GM21619 (cell line): Measurements from ENCODE around the gene TMEM266.
"Not testable (repeated sequence)": the region's sequence is repeated elsewhere in the genome, so short reads cannot be mapped to it uniquely, and the experiment has no call there.

Source experiments
- ATAC-seq: cut with Tn5 transposase; IDR thresholded peaks from one replicate; pipeline ENCODE4 v1.9.1; 2021; ENCODE audit not compliant: unreplicated experiment

The TMEM266 gene, protein sequence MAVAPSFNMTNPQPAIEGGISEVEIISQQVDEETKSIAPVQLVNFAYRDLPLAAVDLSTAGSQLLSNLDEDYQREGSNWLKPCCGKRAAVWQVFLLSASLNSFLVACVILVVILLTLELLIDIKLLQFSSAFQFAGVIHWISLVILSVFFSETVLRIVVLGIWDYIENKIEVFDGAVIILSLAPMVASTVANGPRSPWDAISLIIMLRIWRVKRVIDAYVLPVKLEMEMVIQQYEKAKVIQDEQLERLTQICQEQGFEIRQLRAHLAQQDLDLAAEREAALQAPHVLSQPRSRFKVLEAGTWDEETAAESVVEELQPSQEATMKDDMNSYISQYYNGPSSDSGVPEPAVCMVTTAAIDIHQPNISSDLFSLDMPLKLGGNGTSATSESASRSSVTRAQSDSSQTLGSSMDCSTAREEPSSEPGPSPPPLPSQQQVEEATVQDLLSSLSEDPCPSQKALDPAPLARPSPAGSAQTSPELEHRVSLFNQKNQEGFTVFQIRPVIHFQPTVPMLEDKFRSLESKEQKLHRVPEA

DNA sequence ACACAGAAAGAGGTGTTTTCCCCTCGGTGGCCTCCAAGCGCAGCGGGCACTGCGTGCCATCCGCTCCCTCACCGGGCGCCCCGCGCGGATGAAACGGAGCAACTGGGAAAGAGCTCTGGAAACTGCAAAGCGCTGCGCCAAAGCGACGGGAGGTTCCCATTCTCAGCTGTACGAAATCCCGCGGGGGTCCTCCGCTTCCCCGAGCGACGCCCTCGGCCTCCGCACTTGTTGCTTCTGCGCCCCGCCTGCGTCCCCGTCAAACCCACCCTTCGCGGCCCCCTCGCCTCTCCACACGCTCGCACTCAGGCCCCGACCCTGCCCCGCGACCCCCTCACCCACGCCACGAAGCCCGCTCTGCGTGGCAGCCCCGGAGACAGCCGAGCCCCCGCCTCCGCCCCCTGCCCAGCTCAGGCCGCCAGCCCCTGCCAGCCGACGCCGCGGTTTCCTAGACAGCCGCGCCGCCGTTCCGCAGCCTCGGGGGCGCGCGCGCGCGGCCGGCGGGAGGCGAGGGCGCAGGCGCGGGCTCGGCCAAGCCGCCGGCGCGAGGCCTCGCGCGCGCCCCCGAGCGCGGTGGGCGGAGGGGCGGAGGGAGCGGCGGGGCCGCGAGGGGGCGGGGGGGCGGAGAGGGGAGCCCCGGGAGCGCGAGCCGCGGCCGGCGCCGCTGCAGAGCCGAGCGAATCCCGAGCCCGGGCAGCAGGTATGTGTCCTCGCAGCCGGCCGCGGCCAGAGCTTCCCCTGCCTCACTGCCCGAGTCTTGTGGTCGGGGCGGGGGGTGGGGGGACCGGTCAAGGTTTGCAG lies at the start of gene TMEM266:
Gene TMEM266 (plus strand): TSS at position 666 of the 798 bp plus-strand sequence. CDS start 74,279 bp downstream, outside the sequence.
- no peak for ATAC-seq

DNA sequence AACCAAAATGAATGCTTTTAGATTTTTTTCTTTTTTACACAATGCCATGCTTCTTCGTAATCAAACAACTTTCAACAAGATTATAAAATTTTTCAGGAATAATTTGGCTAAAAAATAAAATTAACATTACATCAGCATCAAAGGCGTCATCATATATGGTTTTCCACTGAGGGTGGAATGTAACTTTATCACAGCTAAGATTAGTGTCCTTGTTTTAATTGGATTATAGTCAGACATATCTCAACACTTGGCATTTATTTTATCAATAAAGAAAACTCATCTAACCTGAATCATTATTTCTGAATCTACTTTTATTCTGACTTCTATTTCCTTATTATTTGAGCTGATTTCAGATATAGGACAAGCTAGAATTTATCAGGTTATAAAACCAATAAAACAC lies 49.2 kb upstream of the TMEM266 start:
- ATAC-seq, result no peak

DNA sequence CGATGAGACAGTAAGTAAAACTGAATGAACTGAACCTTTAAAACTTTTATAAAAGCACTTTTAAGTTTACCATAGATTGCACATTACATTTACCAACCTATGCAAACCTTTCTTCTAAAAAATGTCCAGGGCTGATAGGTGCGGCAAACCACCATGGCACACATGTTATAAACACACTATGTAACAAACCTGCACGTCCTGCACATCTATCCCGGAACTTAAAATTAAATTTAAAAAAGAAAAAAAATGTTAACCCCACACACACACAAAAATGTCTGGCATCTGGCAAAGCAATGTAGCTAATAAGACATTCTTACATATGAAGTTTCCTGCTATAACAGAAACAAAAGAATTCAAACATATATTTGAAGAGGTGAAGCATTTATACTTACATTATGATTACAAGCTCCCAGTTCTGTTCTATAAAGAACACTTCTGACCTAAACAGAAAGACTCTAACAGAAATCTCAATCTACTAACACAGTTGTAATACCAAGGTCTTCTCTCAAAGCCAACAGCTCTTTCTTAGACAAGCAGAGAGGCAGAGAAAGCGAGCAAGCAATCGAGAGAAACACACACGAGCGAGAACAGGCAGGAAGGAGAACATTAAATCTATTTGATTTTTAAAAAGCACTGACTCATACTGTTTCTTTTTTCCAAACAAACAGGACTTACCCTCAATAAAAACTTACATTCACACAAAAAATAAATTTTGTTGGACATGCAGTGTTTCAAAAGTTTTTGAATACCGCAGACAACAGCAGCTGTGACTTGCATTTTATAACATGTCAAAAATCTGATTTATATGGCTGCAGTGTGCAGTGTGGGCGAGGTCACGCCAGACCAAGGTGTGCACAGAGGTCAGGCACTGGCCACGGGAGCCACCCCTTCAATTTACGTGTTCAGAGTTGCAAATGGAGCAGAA lies 47.9 kb upstream of the TMEM266 start, which contains the start of gene NRG4:
Gene NRG4 (minus strand): TSS at position 798 of the 925 bp plus-strand sequence. CDS start 1,194 bp downstream, outside the sequence.
- ATAC-seq, result no peak

DNA sequence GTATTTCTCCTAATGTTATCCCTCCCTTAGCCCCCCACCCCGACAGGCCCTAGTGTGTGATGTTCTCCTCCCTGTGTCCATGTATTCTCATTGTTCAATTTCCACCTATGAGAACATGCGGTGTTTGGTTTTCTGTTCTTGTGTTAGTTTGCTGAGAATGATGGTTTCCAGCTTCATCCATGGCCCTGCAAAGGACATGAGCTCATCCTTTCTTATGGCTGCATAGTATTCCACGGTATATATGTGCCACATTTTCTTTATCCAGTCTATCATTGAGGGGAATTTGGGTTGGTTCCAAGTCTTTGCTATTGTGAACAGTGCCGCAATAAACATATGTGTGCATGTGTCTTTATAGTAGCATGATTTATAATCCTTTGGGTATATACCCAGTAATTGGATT lies 46.3 kb upstream of the TMEM266 start:
- ATAC-seq, result not testable (repeated sequence)

DNA sequence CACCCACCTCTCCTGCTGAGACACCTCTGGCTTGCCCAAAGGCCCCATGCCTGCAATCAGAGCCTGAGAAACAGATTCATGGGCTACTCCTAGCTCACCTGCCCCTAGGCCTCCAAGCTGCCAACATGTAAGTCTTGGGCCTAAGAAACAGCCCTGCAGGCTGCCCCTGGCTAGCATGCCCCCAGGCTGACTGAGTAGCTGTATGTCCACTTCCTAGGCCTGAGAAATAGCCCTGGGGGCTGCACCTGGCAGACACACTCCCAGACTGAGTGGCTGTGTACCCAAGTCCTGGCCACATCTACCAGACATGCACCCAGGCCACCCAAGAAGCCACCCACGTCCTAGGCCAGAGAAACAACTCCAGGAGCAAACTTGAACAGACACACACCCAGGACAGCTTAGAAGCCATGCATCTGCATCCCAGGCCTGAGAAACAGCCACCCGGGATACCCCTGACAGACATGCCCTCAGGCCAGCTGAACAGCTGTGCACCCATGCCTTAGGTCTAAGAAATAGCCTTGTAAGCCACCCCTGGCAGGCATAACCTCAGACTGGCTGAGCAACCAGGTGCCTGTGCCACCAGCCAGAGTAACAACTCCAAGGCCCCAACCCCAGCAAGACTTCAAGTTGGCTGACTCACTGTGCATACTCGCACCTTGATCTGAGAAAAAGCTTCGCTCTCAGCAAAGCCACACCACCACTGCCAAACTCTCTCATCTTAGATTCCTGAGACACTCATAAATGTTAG lies 35.6 kb upstream of the TMEM266 start:
- ATAC-seq, result no peak

DNA sequence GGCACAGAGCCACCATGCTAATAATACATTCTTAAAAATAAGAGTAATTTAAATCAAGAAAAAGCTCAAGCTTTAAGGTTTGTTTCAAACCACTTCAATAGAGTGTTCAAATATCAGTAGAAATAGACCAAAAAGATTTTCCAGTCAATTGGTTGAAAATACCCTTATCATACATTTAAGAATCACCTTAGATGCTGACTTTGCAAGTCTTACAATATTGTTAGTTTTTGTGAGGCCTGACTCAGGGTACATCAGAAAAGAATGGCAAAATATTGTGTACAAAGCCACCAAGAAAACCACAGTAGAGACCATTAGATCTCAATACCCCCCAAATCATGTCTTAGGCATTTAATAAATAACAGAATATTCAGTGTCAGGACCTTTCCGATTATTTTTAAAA lies 27.7 kb upstream of the TMEM266 start:
- no peak for ATAC-seq

DNA sequence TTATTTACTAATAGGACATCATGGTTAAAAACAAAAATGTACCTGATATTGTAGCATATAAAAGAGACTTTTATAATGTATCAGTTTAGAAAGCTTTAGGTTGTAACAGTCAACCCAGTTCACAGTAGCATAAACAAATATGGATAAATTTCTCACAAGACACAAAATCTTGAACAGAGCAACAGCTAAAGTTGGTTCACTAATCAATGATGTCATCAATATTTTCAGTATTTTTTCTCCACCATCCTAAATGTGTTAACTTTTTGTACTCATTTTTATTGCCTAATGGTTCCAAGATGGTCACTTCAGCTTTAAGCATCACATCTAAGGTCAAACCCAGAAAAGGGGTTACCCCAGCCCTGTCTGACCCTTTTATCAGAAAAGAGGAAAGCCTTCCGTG lies 26.3 kb upstream of the TMEM266 start:
- no peak for ATAC-seq

DNA sequence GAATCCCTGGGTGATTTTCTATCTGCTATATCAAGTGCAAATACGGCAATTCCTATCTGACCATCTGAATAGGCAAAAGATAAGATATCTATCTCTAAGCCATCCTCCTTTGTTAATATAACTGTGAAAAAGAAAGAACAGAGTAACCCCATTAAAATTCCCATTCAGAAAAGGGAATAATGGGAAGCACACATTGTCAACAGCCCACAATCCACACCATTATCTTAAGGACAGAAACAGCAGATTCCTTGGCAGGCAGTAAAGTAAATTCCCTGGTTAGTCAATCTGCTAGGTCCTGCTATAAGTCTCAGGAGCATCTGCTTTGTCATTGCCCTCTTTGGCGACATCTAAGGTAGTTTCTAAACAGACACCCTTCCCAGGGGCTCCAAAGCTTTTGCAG lies 25.7 kb upstream of the TMEM266 start:
- ATAC-seq, result no peak

DNA sequence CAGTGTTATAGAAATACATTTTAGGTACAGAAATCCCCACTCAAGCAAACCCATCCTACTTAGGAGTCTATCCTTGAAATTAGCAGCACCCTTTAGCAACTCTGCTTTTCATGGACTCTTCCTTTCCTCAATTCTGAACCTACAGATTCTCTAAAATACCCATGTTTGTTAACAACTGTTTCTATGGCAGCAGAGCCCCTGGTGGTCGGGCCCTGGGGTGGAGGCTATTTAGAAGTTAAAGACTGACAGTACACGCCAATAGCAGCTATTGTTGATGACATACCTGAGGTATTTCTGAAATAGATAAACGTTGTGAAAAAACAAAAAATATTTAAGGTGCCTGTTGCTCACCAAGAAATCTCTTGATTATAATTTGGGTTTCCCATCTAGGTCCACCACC lies 24.2 kb upstream of the TMEM266 start:
- ATAC-seq, result no peak

DNA sequence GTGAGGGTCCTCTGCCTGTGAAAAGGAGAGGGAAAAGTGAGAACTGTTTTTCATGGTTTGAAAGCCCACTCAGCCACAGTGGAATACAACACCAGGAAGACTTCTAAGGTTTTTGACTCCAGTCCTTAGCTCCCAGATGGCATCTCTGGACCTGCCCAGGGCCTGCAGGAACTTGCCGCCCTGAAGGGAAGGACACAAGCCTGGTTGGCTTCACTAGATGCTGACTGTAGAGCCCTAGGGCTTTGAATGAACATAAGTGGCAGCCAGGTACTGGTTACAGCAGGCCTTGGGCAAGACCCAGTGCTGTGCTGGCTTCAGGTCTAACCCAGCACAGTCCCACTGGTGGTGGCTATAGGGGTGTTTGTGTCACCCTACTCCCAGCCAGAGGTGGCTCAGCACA lies 21.3 kb upstream of the TMEM266 start:
- ATAC-seq, result no peak

DNA sequence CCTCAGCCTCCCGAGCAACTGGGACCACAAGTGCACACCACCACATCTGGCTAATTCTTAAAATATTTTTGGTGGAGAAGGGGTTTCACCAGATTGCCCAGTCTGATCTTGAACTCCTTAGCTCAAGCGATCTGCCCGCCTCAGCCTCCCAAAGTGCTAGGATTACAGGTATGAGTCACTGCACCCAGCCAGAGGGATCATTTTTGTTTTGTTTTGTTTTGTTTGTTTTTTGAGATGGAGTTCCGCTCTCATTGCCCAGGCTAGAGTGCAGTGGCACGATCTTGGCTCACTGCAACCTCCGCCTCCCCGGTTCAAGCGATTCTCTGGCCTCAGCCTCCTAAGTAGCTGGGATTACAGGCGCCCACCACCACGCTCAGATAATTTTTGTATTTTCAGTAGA lies 5.6 kb upstream of the TMEM266 start:
- not testable (repeated sequence) for ATAC-seq

DNA sequence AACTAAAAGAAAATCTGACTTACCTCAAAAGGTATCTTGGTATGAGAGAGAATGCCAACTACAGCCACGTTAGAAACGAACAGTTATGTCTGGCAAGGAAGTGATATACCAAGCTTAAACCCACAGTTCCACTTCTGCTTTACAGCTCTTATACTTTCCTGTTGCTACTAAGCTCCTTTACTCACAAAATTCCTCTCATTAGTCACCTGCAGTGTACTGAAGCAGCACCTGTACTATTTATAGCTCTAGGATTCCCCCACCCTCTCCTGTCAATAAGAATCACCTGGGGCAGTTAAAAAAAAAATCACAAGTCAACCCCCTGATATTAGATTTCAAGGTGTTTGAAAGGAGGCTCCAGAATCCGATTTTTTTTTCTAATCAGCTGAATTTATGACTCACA lies 2.9 kb upstream of the TMEM266 start:
- ATAC-seq, result peak; percentile 55

DNA sequence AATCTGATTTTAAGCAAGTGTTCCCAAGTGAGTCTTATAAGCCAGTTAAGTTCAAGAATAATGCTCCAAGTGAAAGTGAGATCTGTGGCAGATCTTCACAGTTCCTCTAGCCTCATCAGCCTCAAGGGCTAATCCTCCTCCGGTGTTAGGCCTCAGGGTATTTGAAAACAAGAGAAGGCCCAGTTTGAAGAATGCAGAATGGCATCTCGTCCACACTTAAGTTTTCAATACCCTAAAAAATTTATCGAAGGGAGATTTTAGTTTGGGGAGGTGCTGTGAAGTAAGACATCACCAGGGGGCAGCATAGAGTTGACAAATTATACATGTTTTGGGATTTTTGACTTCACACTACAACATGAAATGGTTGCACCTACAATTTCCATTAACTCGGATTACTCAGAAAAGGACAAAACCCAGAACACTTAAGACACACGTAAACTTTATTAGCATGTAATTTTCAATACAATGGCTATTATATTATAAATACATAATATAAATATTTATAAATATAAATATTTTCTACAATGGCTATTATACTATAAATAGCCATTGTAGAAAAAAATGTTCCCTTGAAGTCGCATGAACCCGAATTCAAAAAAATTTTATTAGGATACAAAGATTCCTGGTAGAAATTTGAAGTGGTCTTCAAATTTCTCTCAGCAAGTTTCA lies 2.3 kb upstream of the TMEM266 start:
- ATAC-seq, result peak; percentile 29

DNA sequence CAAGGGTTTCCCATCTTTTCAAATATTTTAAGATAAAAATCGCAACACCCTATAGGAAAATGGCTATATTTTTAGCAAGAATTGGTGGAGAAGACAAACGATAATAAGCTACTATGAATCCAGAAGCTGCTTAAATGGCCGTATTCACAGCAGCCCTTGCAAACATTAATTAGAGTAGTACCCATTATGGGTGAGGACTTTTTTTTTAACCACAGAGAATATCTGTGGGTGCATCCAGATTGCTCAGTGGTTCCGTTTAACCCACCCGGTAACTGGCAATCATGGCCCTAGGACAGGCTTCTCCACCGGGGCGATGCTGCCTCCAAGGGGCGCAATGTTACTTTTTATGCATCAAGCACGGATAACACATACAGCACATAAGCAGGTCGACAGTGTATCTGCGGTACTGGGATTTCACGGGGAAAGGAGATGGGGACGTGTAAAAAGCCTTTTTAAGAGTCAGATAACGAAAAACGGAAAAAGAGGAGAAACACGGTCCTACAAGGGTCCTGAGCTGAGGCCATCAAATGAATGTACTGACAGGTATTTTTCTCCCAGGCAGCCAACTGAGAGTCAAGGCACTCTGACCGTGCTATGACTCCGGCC lies 968 bp upstream of the TMEM266 start:
- ATAC-seq, result no peak

DNA sequence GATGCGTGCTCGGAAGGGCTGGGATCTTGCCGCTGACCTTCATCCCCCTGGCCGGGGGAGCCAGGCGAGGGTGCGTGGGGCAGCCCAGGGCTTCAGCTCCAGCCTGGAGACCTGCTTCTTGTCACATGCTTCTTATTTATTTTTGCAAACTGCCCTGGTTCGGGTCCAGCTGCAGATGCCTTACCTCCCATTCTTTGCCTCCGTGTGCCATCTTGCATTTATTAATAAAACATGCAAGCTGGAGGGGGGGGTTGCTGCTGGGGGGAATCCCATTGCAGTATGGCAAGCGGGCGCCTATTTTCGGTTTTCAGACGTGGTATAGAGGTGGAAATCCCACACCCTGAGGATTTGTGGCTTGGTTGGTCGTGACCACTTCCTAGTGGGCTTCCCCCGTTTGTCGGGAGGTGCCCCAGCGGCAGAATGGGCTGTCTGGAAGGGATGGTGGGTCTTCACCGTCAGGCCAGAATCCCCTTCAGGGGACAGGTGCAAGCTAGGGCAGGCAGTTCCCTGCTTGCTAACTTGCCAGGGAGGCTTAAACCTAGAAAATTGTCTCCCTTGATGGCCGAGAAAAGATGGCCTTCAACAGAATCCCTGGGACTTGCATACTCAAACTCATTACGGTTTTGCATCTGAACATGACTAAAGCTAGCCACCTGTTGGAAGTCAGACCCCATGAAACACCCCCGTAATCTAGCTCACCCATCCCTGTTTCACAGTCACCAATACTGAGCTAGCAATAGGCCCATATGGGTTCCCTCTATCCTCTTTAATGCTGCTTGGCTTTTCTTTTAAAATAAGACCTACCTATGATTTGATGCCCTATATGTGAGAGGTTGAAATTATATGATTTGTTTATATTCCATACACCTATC lies 569 bp downstream of the TMEM266 start:
- ATAC-seq, result no peak

DNA sequence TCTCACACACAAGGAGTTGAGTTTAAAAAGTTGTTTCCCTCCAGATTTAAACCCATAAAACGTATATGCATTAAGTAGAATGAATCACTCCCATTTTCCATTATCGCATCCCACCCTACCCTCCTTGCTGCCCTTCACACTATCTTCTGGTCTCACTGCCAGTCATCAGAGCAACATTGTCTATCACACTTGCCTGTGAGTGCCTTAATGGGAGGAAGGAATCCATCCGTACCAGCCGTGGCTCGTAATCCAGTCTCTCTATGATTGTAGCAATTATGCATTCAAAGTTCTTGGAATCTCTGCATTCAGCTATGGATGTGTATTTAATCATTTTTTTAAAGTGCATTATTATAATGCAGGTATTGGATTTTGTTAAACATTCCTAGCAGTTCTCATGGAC lies 1.9 kb downstream of the TMEM266 start:
- ATAC-seq, result no peak

DNA sequence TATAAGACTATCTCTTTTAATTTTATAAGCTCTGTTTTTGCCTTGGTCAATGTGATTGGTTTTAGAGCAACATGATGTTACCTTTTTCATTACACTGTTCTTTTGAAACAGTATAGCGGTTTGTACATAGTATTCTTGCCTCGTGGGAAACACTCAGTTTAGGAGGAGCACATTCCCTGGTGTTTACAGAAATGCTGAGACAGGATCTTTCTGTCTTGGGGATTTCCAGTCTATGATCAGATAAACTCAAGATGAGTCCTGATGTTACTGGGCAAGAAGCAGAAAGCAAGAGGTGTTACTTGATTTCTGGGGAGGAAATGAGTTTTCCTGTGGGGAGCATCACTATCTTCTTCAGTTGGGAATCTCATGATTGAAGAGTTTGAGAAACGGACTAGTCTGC lies 2.5 kb downstream of the TMEM266 start:
- ATAC-seq, result no peak

DNA sequence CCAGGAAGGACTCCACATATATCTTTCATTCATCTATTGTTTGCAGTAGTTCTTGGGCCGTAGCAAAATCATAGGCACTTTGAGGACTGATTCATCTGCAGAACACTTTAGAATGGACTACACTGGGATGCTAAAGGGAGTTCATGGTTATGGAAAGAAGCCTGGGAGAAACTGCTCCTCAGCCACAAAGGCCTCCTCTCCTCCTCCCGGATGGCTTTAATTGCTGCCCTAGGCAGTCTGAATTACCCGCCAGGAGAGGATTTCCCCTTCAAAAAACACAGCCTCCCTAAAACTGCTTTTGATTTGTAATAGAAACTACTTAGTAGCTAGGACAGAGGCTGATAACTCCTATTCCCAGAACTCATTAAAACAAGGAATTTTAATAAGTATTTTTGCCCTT lies 4.6 kb downstream of the TMEM266 start:
- ATAC-seq, result no peak
